Breast epithelium (tissue), 4 donors: ENCODE data around the gene PARD6A. TPM values are rescaled to one million over a fixed set of nuclear protein-coding genes. Genes with fewer than 3 reads are reported as not detected.
A peak's percentile ranks its signal among the peaks of the same experiment; 100 is the strongest.

ENCODE experiments used
- DNase-seq, 2 donors: peaks; one replicate each; pipeline ENCODE4 v3.0.0-alpha.2; 2019; ENCODE audit warnings: low spot score in 2 of 2
- H3K27ac ChIP-seq, 2 donors: fragments of 200-600 bp; sonication (generic) in 1 of 2; one replicate each; pipeline ENCODE4 v1.5.1; 2016 to 2019; ENCODE audit warnings: mild to moderate bottlenecking in 1 of 2
- H3K27me3 ChIP-seq, 2 donors: fragments of 200-600 bp; sonication (generic) in 1 of 2; one replicate each; pipeline versions ENCODE4 v1.5.1 to v1.6.0; 2017 to 2019; ENCODE audit warnings: control low read depth in 1 of 2, mild to moderate bottlenecking in 1 of 2
- H3K36me3 ChIP-seq: fragments of 200-600 bp; one replicate; pipeline ENCODE4 v1.5.1; 2019
- H3K4me1 ChIP-seq, 2 donors: fragments of 200-600 bp; sonication (generic); one replicate each; pipeline ENCODE4 v1.5.1; 2016 to 2019; ENCODE audit warnings: control low read depth in 1 of 2
- H3K4me3 ChIP-seq, 3 donors: fragments of 200-600 bp; sonication (generic); 1 replicate in 2 of 3; 2 replicates in 1 of 3; pipeline ENCODE4 v1.5.1; 2016 to 2019; ENCODE audit warnings: mild to moderate bottlenecking in 3 of 3, moderate library complexity in 2 of 3
- H3K9me3 ChIP-seq, 2 donors: fragments of 200-600 bp; sonication (generic) in 1 of 2; one replicate each; pipeline ENCODE4 v1.5.1; 2016 to 2019; ENCODE audit warnings: control low read depth in 1 of 2
- CTCF ChIP-seq, 3 donors: fragments of 450-650 bp; IDR thresholded peaks; one replicate each; pipeline ENCODE4 v1.5.1; 2016 to 2017; ENCODE audit warnings: antibody characterized with exemption in 3 of 3, mild to moderate bottlenecking in 3 of 3, moderate library complexity in 3 of 3
- POLR2A ChIP-seq: fragments of 450-650 bp; IDR thresholded peaks from one replicate; pipeline ENCODE4 v1.6.1; 2016; ENCODE audit warnings: antibody characterized with exemption, mild to moderate bottlenecking, moderate library complexity
- POLR2AphosphoS5 ChIP-seq, 3 donors: sonication (generic); formaldehyde crosslinking; IDR thresholded peaks; one replicate each; pipeline ENCODE4 v1.6.1; 2017; ENCODE audit warnings: antibody characterized with exemption in 3 of 3
- intact Hi-C: fragments of 100-400 bp; cut with DNase I; formaldehyde crosslinking; loops from one replicate; pipeline ENCODE4 v1.15.1; 2023; ENCODE audit warnings: low total_unique reads
- total RNA-seq, 3 donors: library from RNA; depleted of rRNA; stranded (reverse); fragments of >200 nt; gene quantifications; one replicate each; pipeline ENCODE4 v1.1.0, GENCODE V29; 2016

PARD6A gene
- total RNA-seq, 3 donors from 2014 or later = 6.4 to 8.5 (median 7.2) TPM

GRCh38 chr16:67647111-67647651, 13.6 kb upstream of the PARD6A start:
- Histone ChIP-seq H3K27me3 (peaks cover 20 to 70% of the 10 kb centered on the region in 2 donors), H3K4me3 (no peak overlapping the region), H3K9me3 (no peaks in the 10 kb centered on the region), H3K27ac (no peak overlapping the region), H3K36me3 (no peaks in the 10 kb centered on the region), H3K4me1 (no peaks in the 10 kb centered on the region)
- no peak for DNase-seq
- no peak for TF ChIP-seq POLR2AphosphoS5 (IDR thresholded peaks at IDR 0.05)
- no peak for TF ChIP-seq POLR2A
- no peak for TF ChIP-seq CTCF (IDR thresholded peaks at IDR 0.05)
- intact Hi-C loops = no loop called here

- Histone ChIP-seq H3K4me1 (peaks cover 0 to under 1% of the 10 kb centered on the region in 2 donors), H3K27me3 (peaks cover 20 to 74% of the 10 kb centered on the region in 2 donors), H3K4me3 (no peak overlapping the region), H3K36me3 (no peaks in the 10 kb centered on the region), H3K9me3 (no peaks in the 10 kb centered on the region), H3K27ac (no peak overlapping the region)
- intact Hi-C loops = no loop called here
- DNase-seq = no peak
- TF ChIP-seq CTCF (IDR thresholded peaks at IDR 0.05) = no peak
- no peak for TF ChIP-seq POLR2AphosphoS5 (IDR thresholded peaks at IDR 0.05)
- no peak for TF ChIP-seq POLR2A
These were observed 13.1 kb upstream of the PARD6A start for GRCh38 chr16:67647681-67648080.

GRCh38 chr16:67648088-67648763, 12.5 kb upstream of the PARD6A start:
- no peaks in the 10 kb centered on the region for H3K36me3 ChIP-seq
- DNase-seq = no peak
- peaks cover 20 to 76% of the 10 kb centered on the region in 2 donors for H3K27me3 ChIP-seq
- H3K4me1 ChIP-seq = peaks cover 0 to 6% of the 10 kb centered on the region in 2 donors
- H3K9me3 ChIP-seq = no peaks in the 10 kb centered on the region
- intact Hi-C loops = no loop called here
- H3K27ac ChIP-seq = no peak overlapping the region
- TF ChIP-seq POLR2AphosphoS5 (IDR thresholded peaks at IDR 0.05) (no peak), POLR2A (no peak), CTCF (IDR thresholded peaks at IDR 0.05) (no peak)
- peak overlapping the region in 1 of 3 donors; percentile 47 for H3K4me3 ChIP-seq

GRCh38 chr16:67648764-67649407, 11.9 kb upstream of the PARD6A start:
- Histone ChIP-seq H3K27ac (no peak overlapping the region), H3K4me3 (peak overlapping the region in 1 of 3 donors; percentile 47), H3K27me3 (peaks cover 24 to 82% of the 10 kb centered on the region in 2 donors), H3K4me1 (peaks cover 0 to 11% of the 10 kb centered on the region in 2 donors), H3K9me3 (no peaks in the 10 kb centered on the region), H3K36me3 (no peaks in the 10 kb centered on the region)
- no peak for DNase-seq
- intact Hi-C loops = no loop called here
- no peak for TF ChIP-seq POLR2A
- TF ChIP-seq CTCF (IDR thresholded peaks at IDR 0.05) = no peak
- TF ChIP-seq POLR2AphosphoS5 (IDR thresholded peaks at IDR 0.05) = no peak

- H3K4me3 ChIP-seq = peak overlapping the region in 1 of 3 donors; percentile 48
- H3K36me3 ChIP-seq = no peaks in the 10 kb centered on the region
- no peak for DNase-seq
- peaks cover 0 to 11% of the 10 kb centered on the region in 2 donors for H3K4me1 ChIP-seq
- H3K9me3 ChIP-seq = no peaks in the 10 kb centered on the region
- intact Hi-C loops = no loop called here
- TF ChIP-seq CTCF (IDR thresholded peaks at IDR 0.05) (no peak), POLR2AphosphoS5 (IDR thresholded peaks at IDR 0.05) (no peak), POLR2A (no peak)
- H3K27ac ChIP-seq = no peak overlapping the region
- peaks cover 28 to 88% of the 10 kb centered on the region in 2 donors for H3K27me3 ChIP-seq
These were observed 11.2 kb upstream of the PARD6A start for GRCh38 chr16:67649494-67649931.
